A549 (cell line): ENCODE measurements around the gene ADGRF5.

ENCODE experiments used
- BHLHE40 ChIP-seq: IDR thresholded peaks from 2 replicates; pipeline ENCODE4 v1.6.1; 2012; ENCODE audit warnings: low read depth, low read length, inconsistent platforms
- EHMT2 ChIP-seq: fragments of 200-600 bp; sonication (generic); IDR thresholded peaks from 2 replicates; pipeline ENCODE4 v1.6.1; 2016; ENCODE audit warnings: antibody characterized with exemption, low read depth, mild to moderate bottlenecking, moderate library complexity
- EP300 ChIP-seq, 2 experiments: fragments of >200 bp; sonication (Bioruptor Twin); formaldehyde crosslinking; IDR thresholded peaks; 2 replicates in 1 of 2; 3 replicates in 1 of 2; pipeline ENCODE4 v1.6.1; 2016 to 2017
- ESRRA ChIP-seq: fragments of 150-350 bp; IDR thresholded peaks from 2 replicates; pipeline ENCODE4 v1.6.1; 2014; ENCODE audit warnings: mild to moderate bottlenecking, low read length, borderline replicate concordance
- HOXA7 ChIP-seq: fragments of 250-450 bp; sonication (Bioruptor Pico); IDR thresholded peaks from 2 replicates; pipeline ENCODE4 v1.5.0; 2020; ENCODE audit warnings: mild to moderate bottlenecking, moderate library complexity
- MAFK ChIP-seq: fragments of 450-650 bp; IDR thresholded peaks from 2 replicates; pipeline ENCODE4 v1.6.1; 2014; ENCODE audit not compliant: partially characterized antibody
- MYC ChIP-seq: IDR thresholded peaks from 2 replicates; pipeline ENCODE4 v1.6.1; 2012; ENCODE audit warnings: mild to moderate bottlenecking, inconsistent platforms, low read length, improper control_type of control experiment, borderline replicate concordance
- POLR2A ChIP-seq: IDR thresholded peaks from 2 replicates; pipeline ENCODE4 v1.6.1; 2012; ENCODE audit warnings: mild to moderate bottlenecking, low read length
- ZC3H11A ChIP-seq: fragments of 450-650 bp; IDR thresholded peaks from 2 replicates; pipeline ENCODE4 v1.6.1; 2014; ENCODE audit warnings: antibody characterized with exemption, mild to moderate bottlenecking
- ZFP36 ChIP-seq: fragments of 450-650 bp; IDR thresholded peaks from 2 replicates; pipeline ENCODE4 v1.6.1; 2014; ENCODE audit warnings: borderline replicate concordance; ENCODE audit not compliant: partially characterized antibody
- TF ChIP-seq, protein P1 (sequence below): fragments of >200 bp; sonication (Bioruptor Twin); formaldehyde crosslinking; IDR thresholded peaks from 3 replicates; pipeline ENCODE4 v1.5.1; 2016
- TF ChIP-seq, protein P2 (sequence below): fragments of 450-650 bp; IDR thresholded peaks from 2 replicates; pipeline ENCODE4 v1.6.1; 2014; ENCODE audit warnings: antibody characterized with exemption

DNA sequence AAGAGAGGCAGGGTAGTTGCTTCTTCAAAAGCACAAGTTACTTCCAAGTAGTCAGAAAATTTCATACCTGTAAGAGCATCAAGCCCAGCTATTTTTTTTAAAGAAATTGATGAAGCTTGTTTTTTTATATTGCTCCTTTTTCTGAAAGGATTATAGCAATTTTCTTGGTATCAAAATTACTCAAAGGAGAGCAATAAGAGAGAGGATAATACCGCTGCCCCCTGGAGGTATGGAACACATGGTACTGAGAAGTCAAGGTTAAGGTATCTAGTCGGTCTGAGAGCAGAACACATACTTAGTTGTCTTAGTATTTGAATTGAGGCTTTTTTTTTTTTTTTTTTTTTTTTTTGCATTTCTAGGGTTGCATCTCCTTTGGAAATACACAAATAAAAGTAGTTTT, 59.4 kb downstream of the ADGRF5 start:
- TF ChIP-seq EP300 (IDR thresholded peaks at IDR 0.05) (no peak), ZC3H11A (no peak), BHLHE40 (no peak), POLR2A (no peak), ESRRA (no peak), MAFK (no peak), HOXA7 (CRISPR knock-in tag) (no peak), ZFP36 (no peak), MYC (no peak), EHMT2 (no peak)
- TF ChIP-seq, protein P1, sequence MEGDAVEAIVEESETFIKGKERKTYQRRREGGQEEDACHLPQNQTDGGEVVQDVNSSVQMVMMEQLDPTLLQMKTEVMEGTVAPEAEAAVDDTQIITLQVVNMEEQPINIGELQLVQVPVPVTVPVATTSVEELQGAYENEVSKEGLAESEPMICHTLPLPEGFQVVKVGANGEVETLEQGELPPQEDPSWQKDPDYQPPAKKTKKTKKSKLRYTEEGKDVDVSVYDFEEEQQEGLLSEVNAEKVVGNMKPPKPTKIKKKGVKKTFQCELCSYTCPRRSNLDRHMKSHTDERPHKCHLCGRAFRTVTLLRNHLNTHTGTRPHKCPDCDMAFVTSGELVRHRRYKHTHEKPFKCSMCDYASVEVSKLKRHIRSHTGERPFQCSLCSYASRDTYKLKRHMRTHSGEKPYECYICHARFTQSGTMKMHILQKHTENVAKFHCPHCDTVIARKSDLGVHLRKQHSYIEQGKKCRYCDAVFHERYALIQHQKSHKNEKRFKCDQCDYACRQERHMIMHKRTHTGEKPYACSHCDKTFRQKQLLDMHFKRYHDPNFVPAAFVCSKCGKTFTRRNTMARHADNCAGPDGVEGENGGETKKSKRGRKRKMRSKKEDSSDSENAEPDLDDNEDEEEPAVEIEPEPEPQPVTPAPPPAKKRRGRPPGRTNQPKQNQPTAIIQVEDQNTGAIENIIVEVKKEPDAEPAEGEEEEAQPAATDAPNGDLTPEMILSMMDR = no peak
- TF ChIP-seq, protein P2, sequence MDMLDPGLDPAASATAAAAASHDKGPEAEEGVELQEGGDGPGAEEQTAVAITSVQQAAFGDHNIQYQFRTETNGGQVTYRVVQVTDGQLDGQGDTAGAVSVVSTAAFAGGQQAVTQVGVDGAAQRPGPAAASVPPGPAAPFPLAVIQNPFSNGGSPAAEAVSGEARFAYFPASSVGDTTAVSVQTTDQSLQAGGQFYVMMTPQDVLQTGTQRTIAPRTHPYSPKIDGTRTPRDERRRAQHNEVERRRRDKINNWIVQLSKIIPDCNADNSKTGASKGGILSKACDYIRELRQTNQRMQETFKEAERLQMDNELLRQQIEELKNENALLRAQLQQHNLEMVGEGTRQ = no peak
